Measurements from ENCODE around the gene CACNA1B. TPM values are rescaled to one million over a fixed set of nuclear protein-coding genes. Genes with fewer than 3 reads are reported as not detected.

Gene CACNA1B
- total RNA-seq, 1 donor from 2014 or later = not detected

DNA sequence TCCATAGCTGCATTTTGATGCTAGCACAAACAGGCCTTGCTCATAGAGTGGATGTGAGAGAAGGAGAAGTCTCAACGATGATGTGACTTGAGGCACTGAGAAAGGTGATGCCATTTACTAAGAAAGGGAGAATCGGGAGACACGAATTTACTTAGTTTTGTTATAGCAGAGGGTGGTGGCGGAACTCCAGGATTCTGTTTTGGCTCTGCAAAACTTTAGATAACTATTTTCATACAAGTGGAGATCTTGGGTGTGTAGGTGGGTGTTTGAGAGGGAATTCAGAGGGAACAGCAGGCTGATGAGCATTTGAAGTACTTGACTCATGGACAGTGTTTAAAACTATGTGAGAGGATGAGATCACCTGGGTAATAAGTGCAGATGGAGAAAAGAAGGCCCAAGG is 43.2 kb downstream of the CACNA1B start:
- ATAC-seq = no peak

DNA sequence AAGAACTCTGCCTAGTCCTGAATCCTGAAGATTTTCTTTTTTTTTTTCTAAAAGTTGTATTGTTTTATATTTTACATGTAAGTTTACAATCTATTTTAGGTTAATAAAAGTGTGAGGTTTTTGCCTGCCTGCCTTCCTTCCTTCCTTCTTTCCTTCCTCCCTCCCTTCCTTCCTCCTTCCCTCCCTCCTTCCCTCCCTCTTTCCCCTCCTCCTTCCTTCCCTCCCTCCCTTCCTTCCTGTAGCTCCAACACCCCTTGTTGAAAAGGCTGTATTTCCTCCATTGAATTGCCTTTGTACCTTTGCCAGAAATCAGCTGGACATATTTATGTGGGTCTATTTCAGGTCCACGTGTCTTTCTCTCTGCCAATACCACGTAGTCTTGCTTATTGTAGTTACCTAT is 46.6 kb downstream of the CACNA1B start:
- no peak for ATAC-seq

GRCh38 chr9:137924761-137925369 is 47.3 kb downstream of the CACNA1B start:
- ATAC-seq = no peak

GRCh38 chr9:137943655-137944054 is 66.1 kb downstream of the CACNA1B start:
- no peak for ATAC-seq

DNA sequence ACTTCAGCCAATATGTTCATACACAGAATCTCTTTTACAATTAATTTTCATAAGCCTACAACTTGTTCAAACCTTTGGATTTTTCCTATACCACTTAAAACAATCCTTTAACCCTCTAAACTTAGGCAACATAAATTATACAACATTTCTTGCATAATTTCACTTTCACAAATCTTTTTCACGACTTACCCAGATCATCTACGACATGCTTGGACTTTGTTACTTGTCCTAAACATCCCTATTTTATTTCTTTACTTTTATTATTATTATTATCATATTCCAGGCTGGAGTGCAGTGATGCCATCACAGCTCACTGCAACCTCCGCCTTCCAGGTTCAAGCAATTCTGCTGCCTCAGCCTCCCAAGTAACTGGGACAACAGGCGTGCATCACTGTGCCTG is 68.0 kb downstream of the CACNA1B start:
- ATAC-seq = no peak

DNA sequence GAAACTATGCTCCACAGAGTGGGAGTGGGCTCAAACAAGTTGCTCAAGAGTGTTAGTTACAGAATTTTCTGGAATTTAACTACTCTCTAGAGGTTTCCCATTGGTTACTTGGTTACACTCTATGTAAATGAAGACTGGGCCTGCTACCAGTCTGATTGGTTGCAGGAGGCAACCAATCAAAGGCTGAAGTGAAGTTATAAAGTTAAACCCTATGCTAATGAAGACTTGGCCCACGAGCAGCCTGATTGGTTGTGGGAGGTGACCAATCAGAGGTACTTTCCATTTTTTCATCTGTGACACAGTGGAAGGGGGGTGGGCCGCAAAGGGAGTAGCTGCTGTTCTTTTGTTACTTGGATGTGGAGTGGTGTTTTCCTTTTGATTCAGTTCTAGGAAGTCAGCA is 69.4 kb downstream of the CACNA1B start:
- ATAC-seq = no peak

GRCh38 chr9:137948642-137949041 is 71.1 kb downstream of the CACNA1B start:
- no peak for ATAC-seq

DNA sequence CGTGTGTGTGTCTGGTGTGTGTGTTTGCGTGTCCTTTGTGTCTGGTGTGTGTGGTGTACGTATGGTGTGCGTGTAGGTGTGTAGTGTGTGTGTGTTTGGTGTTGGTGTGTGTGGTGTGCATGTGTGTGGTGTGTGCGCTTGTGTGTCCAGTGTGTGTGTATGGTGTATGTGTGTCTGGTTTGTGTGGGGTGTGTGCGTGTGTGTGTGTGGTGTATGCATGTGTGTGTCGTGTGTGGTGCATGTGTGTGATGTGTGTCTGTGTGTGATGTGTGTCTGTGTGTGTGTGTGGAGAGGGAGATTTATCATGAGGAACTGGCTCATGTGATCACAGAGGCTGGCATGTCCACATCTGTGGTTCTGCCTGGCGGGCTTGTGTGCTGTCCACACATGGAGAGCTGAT is 71.7 kb downstream of the CACNA1B start:
- no peak for ATAC-seq

- no peak for ATAC-seq
Observed at GRCh38 chr9:137951107-137951506, 73.5 kb downstream of the CACNA1B start.

GRCh38 chr9:137951597-137952490 is 74.3 kb downstream of the CACNA1B start:
- no peak for ATAC-seq

- no peak for ATAC-seq
Observed at GRCh38 chr9:137952976-137953666, 75.5 kb downstream of the CACNA1B start.

- ATAC-seq = no peak
Observed at GRCh38 chr9:137953683-137954438, 76.3 kb downstream of the CACNA1B start.

DNA sequence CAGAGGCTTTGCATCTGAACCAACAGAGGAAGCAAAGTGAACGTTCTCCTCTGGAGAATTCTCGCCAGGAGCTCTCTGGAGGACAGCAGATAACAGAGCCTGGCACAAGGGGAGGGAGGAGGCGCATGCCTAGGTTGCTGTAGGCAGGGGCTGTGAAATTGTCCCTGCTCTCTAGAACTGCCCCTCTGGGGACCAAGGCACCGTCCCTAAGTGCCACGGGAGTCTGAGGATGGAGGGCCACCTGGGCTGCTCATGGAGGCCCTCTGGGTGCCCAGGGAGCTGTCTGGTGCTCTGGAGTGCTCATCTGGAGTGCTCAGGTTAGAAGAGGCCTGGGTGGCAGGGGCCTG is 77.6 kb downstream of the CACNA1B start:
- ATAC-seq = no peak

DNA sequence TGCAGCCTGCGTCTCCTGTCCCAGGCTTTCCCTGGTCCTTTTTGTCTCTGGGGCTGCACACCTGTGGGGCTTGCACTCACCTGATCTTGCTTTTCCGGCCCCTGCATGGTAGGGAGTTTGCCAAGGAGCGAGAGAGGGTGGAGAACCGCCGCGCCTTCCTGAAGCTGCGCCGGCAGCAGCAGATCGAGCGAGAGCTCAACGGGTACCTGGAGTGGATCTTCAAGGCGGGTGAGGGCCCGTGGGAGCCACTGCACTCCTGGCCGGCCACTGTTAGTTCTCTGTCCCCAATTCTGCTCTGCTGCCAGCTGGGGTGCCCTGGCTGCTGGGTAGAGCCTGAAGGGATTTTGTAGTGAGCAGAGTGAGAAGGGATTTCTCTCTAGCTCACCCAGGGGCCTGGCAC is 78.0 kb downstream of the CACNA1B start:
- ATAC-seq = no peak

- ATAC-seq = no peak
Observed at GRCh38 chr9:137956039-137956438, 78.5 kb downstream of the CACNA1B start.

- ATAC-seq = no peak
Observed at GRCh38 chr9:137956688-137957385, 79.3 kb downstream of the CACNA1B start.

DNA sequence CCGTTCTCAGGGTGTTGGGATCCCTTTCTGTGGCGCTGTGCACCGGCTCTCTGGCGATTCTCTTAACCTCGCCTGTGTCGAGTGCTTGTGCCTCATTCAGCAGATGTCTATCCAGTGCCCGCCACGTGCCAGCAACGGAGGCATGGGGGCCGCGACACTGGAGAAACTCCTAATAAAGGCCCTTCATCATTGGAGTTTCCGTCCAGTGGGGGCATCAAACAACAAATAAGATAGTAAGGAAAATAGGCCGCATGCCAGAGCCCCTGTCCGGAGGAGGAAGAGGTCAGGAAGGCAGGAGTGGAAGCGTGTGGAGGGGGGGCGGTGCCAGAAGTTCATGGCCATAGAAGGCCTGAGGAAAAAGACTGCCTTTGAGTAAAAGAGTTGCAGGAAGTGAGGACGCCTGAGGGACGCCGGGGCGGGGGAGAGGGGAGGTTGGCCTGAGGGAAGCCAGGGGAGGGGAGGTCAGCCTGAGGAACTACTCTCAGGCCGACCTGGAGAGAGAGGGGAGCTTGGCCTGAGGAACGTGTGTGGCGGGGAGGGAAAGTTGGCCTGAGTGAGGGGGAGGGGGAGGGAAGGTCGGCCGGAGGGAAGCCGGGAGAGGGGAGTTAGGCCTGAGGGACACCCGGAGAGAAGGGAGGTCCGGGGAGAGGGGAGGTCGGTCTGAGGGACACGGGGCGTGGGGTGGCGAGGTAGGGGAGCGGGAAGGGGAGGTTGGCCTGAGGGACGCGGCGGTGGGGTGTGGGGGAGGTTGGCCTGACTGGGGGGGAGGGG is 82.2 kb downstream of the CACNA1B start:
- peak; percentile 31 for ATAC-seq

- no peak for ATAC-seq
Observed at GRCh38 chr9:137960496-137960895, 82.9 kb downstream of the CACNA1B start.

GRCh38 chr9:137963525-137963924 is 85.9 kb downstream of the CACNA1B start:
- ATAC-seq = no peak

GRCh38 chr9:137965177-137965795 is 87.7 kb downstream of the CACNA1B start:
- no peak for ATAC-seq

Measured in esophagus mucosa (tissue), 1 donor.